ENCODE measurements around the gene IPCEF1.
"Not testable (repeated sequence)": the region's sequence is repeated elsewhere in the genome, so short reads cannot be mapped to it uniquely, and the experiment has no call there.

The IPCEF1 gene

GRCh38 chr6:154337406-154338005 lies 19.1 kb downstream of the IPCEF1 start:
- FAIRE-seq (no peak), DNase-seq (ENCODE audit: low spot score) (no peak)

- not testable (repeated sequence) for FAIRE-seq; DNase-seq (ENCODE audit: low spot score)
Observed at GRCh38 chr6:154334147-154334546, 22.5 kb downstream of the IPCEF1 start.

- FAIRE-seq, result no peak
- no peak for DNase-seq (ENCODE audit: low spot score)
Observed at GRCh38 chr6:154331750-154332149, 24.9 kb downstream of the IPCEF1 start.

- DNase-seq (ENCODE audit: low spot score), result no peak
- no peak for FAIRE-seq
Observed at GRCh38 chr6:154329350-154330170, 27.0 kb downstream of the IPCEF1 start.

- DNase-seq (ENCODE audit: low spot score); FAIRE-seq: not testable (repeated sequence)
Observed at GRCh38 chr6:154327313-154327712, 29.3 kb downstream of the IPCEF1 start.

GRCh38 chr6:154325142-154325541 lies 31.5 kb downstream of the IPCEF1 start:
- no peak for DNase-seq (ENCODE audit: low spot score)
- no peak for FAIRE-seq

GRCh38 chr6:154320181-154320580 lies 36.4 kb downstream of the IPCEF1 start:
- DNase-seq (ENCODE audit: low spot score) (no peak), FAIRE-seq (no peak)

- DNase-seq (ENCODE audit: low spot score) (no peak), FAIRE-seq (no peak)
Observed at GRCh38 chr6:154319231-154319858, 37.3 kb downstream of the IPCEF1 start.

- no peak for DNase-seq (ENCODE audit: low spot score)
- no peak for FAIRE-seq
Observed at GRCh38 chr6:154318721-154319120, 37.9 kb downstream of the IPCEF1 start.

- DNase-seq (ENCODE audit: low spot score), result no peak
Observed at GRCh38 chr6:154316131-154316530, 40.5 kb downstream of the IPCEF1 start.

GRCh38 chr6:154314084-154314483 lies 42.5 kb downstream of the IPCEF1 start:
- DNase-seq (ENCODE audit: low spot score) (no peak), FAIRE-seq (no peak)

More at GRCh38 chr6:154316131-154316530, 40.5 kb downstream of the IPCEF1 start:
- FAIRE-seq, result no peak

GRCh38 chr6:154308986-154309385 lies 47.6 kb downstream of the IPCEF1 start:
- FAIRE-seq (no peak), DNase-seq (ENCODE audit: low spot score) (no peak)

GRCh38 chr6:154307696-154308425 lies 48.7 kb downstream of the IPCEF1 start:
- FAIRE-seq (no peak), DNase-seq (ENCODE audit: low spot score) (no peak)

GRCh38 chr6:154307147-154307546 lies 49.5 kb downstream of the IPCEF1 start:
- DNase-seq (ENCODE audit: low spot score); FAIRE-seq: not testable (repeated sequence)

GRCh38 chr6:154306696-154307095 lies 49.9 kb downstream of the IPCEF1 start:
- DNase-seq (ENCODE audit: low spot score), result no peak
- no peak for FAIRE-seq

- FAIRE-seq, result no peak
- DNase-seq (ENCODE audit: low spot score), result no peak
Observed at GRCh38 chr6:154304191-154304590, 52.4 kb downstream of the IPCEF1 start.

GRCh38 chr6:154303642-154304041 lies 53.0 kb downstream of the IPCEF1 start:
- FAIRE-seq; DNase-seq (ENCODE audit: low spot score): not testable (repeated sequence)

GRCh38 chr6:154301839-154302752 lies 54.5 kb downstream of the IPCEF1 start:
- FAIRE-seq (no peak), DNase-seq (ENCODE audit: low spot score) (peak; percentile 62)

- DNase-seq (ENCODE audit: low spot score), result peak; percentile 21
Observed at GRCh38 chr6:154301086-154301625, 55.4 kb downstream of the IPCEF1 start.

GRCh38 chr6:154298297-154298696 lies 58.3 kb downstream of the IPCEF1 start:
- FAIRE-seq (no peak), DNase-seq (ENCODE audit: low spot score) (peak; percentile 33)

More at GRCh38 chr6:154301086-154301625, 55.4 kb downstream of the IPCEF1 start:
- no peak for FAIRE-seq
